ENCODE measurements around the gene WDR43. TPM values are rescaled to one million over a fixed set of nuclear protein-coding genes. Genes with fewer than 3 reads are reported as not detected.
A peak's percentile ranks its signal among the peaks of the same experiment; 100 is the strongest.

The WDR43 gene
- total and polyA plus RNA-seq, 8 donors = 30.5 to 46.6 (median 45.0) TPM

GRCh38 chr2:28981620-28982376 lies 87.3 kb downstream of the WDR43 start:
- no peaks in the 10 kb centered on the region for H3K36me3 ChIP-seq
- H3K27ac ChIP-seq = peak overlapping the region in 1 of 2 donors; percentile 34
- ATAC-seq (peak; percentile 22), DNase-seq (peak in 1 of 4 donors; percentile 21)
- TF ChIP-seq, protein P1, sequence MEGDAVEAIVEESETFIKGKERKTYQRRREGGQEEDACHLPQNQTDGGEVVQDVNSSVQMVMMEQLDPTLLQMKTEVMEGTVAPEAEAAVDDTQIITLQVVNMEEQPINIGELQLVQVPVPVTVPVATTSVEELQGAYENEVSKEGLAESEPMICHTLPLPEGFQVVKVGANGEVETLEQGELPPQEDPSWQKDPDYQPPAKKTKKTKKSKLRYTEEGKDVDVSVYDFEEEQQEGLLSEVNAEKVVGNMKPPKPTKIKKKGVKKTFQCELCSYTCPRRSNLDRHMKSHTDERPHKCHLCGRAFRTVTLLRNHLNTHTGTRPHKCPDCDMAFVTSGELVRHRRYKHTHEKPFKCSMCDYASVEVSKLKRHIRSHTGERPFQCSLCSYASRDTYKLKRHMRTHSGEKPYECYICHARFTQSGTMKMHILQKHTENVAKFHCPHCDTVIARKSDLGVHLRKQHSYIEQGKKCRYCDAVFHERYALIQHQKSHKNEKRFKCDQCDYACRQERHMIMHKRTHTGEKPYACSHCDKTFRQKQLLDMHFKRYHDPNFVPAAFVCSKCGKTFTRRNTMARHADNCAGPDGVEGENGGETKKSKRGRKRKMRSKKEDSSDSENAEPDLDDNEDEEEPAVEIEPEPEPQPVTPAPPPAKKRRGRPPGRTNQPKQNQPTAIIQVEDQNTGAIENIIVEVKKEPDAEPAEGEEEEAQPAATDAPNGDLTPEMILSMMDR (IDR thresholded peaks at IDR 0.05) = no peak
- intact Hi-C loops (cut with DNase I) = no loop called here
- H3K4me3 ChIP-seq = no peak overlapping the region
- no peaks in the 10 kb centered on the region for H3K27me3 ChIP-seq
- H3K9me3 ChIP-seq = no peaks in the 10 kb centered on the region
- H3K4me1 ChIP-seq = no peaks in the 10 kb centered on the region

GRCh38 chr2:28982381-28982950 lies 88.0 kb downstream of the WDR43 start:
- intact Hi-C loops (cut with DNase I) = no loop called here
- TF ChIP-seq, protein P1 (IDR thresholded peaks at IDR 0.05) = no peak
- no peaks in the 10 kb centered on the region for H3K36me3 ChIP-seq

GRCh38 chr2:28986429-28986828 lies 92.0 kb downstream of the WDR43 start:
- H3K27ac ChIP-seq = no peak overlapping the region
- no peaks in the 10 kb centered on the region for H3K27me3 ChIP-seq
- intact Hi-C loops (cut with DNase I) = no loop called here
- peaks cover 0 to 2% of the 10 kb centered on the region in 2 donors for H3K4me1 ChIP-seq
- TF ChIP-seq, protein P1 (IDR thresholded peaks at IDR 0.05) = no peak
- ATAC-seq (peak; percentile 17), DNase-seq (no peak)
- H3K4me3 ChIP-seq = no peak overlapping the region
- H3K9me3 ChIP-seq = no peaks in the 10 kb centered on the region
- H3K36me3 ChIP-seq = no peaks in the 10 kb centered on the region

More at GRCh38 chr2:28982381-28982950, 88.0 kb downstream of the WDR43 start:
- no peaks in the 10 kb centered on the region for H3K9me3 ChIP-seq
- peak overlapping the region in 1 of 2 donors; percentile 34 for H3K27ac ChIP-seq
- ATAC-seq (no peak), DNase-seq (peak in 1 of 4 donors; percentile 16)
- no peaks in the 10 kb centered on the region for H3K4me1 ChIP-seq
- H3K4me3 ChIP-seq = no peak overlapping the region
- H3K27me3 ChIP-seq = no peaks in the 10 kb centered on the region

- Histone ChIP-seq H3K4me1 (peaks cover 0 to 4% of the 10 kb centered on the region in 2 donors), H3K9me3 (no peaks in the 10 kb centered on the region), H3K4me3 (no peak overlapping the region), H3K27ac (no peak overlapping the region), H3K27me3 (no peaks in the 10 kb centered on the region), H3K36me3 (no peaks in the 10 kb centered on the region)
- intact Hi-C loops (cut with DNase I) = no loop called here
- TF ChIP-seq, protein P1 (IDR thresholded peaks at IDR 0.05) = no peak
- no peak for ATAC-seq
- DNase-seq = no peak
Measured at GRCh38 chr2:28989973-28990372, 95.5 kb downstream of the WDR43 start.

DNA sequence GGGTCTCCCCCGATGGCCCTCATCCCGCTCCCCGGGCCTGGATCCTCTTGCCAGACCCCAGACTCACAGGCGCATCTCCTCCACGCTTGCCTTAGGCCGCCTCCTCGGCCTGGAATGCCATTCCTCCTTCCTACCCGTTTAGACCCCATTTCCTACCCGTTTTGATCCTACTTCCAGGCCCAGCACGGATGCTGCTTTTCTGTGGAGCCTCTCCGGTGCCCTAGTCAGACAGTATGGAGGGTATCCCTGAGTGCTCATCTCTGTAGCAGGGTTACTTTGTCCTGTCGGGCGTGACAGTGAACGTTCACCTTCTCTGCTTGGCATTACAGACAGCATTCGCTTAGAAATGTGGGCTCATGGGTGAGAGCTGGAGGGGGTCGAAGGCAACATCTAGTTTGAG lies 96.0 kb downstream of the WDR43 start:
- Histone ChIP-seq H3K4me1 (peaks cover 0 to 4% of the 10 kb centered on the region in 2 donors), H3K4me3 (no peak overlapping the region), H3K9me3 (no peaks in the 10 kb centered on the region), H3K27me3 (no peaks in the 10 kb centered on the region), H3K36me3 (no peaks in the 10 kb centered on the region), H3K27ac (no peak overlapping the region)
- DNase-seq (no peak), ATAC-seq (no peak)
- intact Hi-C loops (cut with DNase I) = no loop called here
- TF ChIP-seq, protein P1 (IDR thresholded peaks at IDR 0.05) = no peak

Data from left lung (tissue), 10 donors.